Ovary (tissue), 1 donor: ENCODE results near the gene KRTAP12-1.

Experiments used
- EP300 ChIP-seq: sonication (generic); formaldehyde crosslinking; IDR thresholded peaks from one replicate; pipeline ENCODE4 v1.6.1; 2017; ENCODE audit warnings: antibody characterized with exemption
- POLR2A ChIP-seq: fragments of 450-650 bp; IDR thresholded peaks from one replicate; pipeline ENCODE4 v1.6.1; 2017; ENCODE audit warnings: antibody characterized with exemption, mild to moderate bottlenecking, moderate library complexity

- no peak for TF ChIP-seq POLR2A
- no peak for TF ChIP-seq EP300
These were observed 33.2 kb downstream of the KRTAP12-1 start for GRCh38 chr21:44648557-44649311.
